Left renal cortex interstitium (tissue), 4 donors: Measurements from ENCODE around the gene C10orf62. TPM values are rescaled to one million over a fixed set of nuclear protein-coding genes. Genes with fewer than 3 reads are reported as not detected.
"Not testable (repeated sequence)": the region's sequence is repeated elsewhere in the genome, so short reads cannot be mapped to it uniquely, and the experiment has no call there.

ENCODE experiments used
- DNase-seq, 4 donors: peaks; one replicate each; pipeline ENCODE4 v3.0.0-alpha.2; 2013; ENCODE audit warnings: low read depth in 4 of 4, low spot score in 2 of 4, missing footprints in 1 of 4
- polyA plus RNA-seq, 4 donors: library from polyadenylated mRNA; unstranded; fragments of 120-200 nt; gene quantifications; one replicate each; pipeline ENCODE4 v1.2.1, GENCODE V29; 2013; ENCODE audit not compliant: insufficient read length in 4 of 4

The C10orf62 gene
- polyA plus RNA-seq, 4 donors, result 0.29 to 1.2 (median 0.60) TPM

DNA sequence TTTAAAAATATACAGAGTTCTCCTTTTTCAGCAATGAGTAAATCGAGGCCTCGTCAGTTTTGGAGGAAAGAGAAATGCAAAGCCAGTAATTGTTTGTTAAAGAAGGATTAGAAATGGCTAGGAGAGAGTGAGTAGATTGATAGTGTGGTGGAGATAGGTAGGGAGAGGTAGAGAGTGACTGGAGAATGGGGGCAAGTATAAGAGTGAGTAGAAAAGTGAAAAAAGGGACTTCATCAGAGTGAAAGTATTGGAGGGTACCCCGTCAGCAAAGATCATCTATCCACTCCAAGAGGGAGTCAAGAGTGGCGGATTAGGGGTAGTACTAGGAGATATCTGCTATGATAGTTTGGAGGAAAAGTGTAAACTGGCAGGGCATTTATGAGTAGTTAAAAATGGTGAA, 26.2 kb upstream of the C10orf62 start:
- DNase-seq, result no peak

DNA sequence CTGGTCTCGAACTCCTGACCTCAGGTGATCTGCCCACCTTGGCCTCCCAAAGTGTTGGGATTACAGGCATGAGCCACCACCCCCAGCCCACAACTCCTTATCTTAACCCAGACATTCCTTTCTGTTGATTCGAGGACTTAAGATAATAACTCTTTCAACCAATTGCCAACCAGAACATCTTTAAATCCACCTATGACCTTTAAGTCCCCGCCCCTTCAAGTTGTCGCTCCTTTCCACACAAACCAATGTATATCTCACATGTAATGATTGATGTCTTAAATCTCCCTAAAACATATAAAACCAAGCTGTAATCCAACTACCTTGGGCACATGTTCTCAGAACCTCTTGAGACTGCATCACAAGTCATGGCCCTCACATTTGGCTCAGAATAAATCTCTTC, 24.7 kb upstream of the C10orf62 start:
- DNase-seq, result no peak

DNA sequence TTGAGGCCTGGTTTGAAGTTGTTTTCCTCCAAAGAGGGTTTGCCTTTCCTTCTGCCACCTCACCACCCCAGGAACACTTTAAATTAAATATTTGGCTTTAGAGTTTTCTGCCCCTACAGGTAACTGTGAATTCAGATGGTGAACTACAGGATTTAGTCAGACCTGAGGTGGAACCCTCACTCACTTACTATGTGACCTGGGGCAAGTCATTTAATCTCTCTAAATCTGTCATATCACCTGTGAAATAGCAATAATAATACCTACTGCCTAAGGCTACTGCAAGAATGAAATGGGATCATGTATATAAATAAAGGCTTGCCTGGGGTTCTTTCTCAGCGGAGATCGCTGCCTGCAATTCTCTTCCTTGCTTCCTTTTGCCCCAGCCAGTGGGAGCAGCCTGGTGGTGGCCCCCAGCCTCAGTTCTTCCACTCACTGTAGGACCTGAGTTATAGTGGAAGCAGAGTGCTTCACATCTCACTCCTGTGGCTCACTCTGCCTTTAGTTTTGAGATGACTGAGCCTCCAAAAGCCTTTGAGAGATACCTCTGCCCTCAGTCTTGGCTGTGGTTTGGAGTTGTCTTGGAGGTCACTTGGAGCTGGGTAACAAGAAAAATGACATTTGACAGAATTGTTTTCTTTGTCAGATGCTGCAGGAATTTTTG, 23.1 kb upstream of the C10orf62 start:
- no peak for DNase-seq

DNA sequence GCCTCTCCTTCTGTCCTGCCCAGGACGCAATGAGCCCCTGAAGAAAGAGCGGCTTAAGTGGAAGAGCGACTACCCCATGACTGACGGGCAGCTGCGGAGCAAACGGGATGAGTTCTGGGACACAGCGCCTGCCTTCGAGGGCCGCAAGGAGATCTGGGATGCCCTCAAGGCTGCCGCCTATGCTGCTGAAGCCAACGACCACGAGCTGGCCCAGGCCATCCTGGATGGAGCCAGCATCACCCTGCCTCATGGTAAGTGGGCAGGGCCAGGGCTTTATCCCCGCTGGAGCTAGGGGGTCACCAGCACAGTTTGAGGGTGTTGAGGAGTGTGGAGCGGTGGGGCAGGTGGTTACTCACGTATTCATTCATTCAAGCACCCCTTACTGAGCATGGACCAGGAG, 21.6 kb upstream of the C10orf62 start:
- DNase-seq, result no peak

DNA sequence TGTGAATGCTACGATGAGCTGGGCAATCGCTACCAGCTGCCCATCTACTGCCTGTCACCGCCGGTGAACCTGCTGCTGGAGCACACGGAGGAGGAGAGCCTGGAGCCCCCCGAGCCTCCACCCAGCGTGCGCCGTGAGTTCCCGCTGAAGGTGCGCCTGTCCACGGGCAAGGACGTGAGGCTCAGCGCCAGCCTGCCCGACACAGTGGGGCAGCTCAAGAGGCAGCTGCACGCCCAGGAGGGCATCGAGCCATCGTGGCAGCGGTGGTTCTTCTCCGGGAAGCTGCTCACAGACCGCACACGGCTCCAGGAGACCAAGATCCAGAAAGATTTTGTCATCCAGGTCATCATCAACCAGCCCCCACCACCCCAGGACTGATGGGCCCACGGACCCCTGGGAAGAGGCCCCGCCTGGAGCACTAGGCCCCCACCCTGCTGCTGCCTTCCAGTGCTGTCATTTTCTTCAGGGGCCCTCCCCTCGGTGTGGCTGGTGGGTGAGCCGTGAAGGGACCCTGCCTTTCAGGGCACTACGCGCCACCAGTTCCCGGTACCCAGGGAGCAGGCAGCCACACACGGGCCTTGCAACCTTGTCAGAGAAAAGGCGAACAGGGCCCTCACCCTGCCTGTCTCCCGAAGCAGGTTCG, 19.3 kb upstream of the C10orf62 start:
- no peak for DNase-seq

DNA sequence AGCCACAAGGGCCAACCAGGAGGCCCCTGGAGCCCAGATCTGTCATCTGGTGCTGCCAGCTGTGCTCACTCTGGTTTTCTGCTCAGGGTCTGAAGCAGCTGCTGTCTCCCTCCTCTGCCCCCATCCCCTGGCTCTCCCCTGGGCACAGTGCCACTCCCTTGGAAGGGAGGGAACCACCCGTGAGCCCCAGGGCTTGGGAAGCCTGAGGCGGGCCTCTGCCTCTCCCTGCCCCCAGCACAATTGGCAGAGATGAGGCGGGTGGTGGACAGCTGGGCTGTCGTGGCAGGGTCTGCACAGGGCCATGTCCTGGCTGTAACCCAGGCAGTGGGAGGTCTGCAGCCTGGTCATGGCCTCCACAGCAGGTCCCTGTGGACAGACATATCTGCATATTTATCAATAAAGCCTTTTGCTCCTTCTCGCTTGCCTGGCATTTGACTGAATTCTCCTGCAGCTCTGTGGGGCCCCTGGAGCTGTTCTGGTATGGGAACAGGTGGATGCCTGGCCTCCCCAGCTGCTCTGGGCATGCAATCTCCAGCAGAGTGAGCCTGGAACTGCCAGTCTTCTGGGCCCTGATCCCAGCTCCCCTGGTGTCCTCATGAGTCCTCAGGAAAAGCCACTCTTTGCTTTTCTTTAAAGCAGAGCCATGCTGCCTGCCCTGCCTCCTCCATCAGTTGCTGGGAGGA, 18.6 kb upstream of the C10orf62 start:
- DNase-seq, result no peak

DNA sequence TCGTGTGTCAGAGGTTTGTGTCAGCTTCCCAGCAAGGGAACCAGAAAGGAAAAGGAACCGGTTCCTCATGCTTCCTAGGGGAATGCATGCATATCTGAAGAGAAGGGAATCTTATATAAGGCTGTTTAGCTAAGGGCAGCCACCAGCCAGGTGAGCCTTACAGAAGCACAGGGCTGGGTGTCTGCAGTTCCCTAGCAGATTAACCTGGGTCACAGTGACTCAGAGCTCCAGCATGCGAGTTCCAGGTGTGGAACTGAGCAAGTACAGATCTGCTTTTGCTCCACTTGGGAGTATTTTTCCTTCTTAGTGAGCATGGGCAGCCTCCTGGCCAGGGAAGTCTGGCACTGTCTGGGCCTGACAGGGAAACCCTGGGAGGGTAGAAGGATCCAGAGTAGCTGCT, 17.9 kb upstream of the C10orf62 start:
- DNase-seq, result no peak

DNA sequence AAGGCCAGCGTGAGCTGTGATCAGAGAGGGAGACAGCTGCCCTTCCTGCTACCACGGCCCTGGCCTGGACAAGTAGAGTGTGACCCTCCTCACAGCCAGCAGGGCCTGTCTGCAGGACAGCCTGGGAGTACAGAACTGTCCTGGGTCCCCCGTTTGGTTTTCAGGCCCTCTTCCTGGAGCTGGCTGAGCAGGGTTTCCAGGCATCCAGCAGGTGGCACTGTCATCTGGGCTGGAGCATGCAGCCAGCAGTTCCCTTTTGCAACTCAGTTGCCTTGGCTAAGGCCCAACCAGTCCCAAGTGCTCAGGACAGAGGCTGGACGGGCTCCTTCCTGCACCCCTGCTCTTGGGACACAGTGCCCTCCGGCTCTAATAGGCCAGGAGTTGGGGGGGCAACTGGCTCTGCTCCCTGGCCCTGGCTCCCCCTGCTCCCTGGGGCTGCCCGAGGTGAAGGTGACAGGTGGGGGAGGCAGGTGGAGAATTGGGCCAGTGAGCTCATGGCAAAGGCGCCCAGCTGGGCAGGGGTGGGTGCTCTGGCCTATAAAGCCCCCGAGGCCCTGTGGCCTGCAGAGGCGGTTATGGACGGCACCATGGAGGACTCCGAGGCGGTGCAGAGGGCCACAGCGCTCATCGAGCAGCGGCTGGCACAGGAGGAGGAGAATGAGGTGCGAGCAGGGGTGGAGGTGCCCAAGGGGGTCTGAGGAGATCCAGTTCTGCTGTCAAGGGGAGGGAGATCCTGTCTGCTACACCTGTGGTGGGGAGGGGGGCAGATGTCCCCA, 17.1 kb upstream of the C10orf62 start, which contains the start of gene ANKRD2:
Gene ANKRD2 (plus strand): TSS at position 566 of the 776 bp plus-strand sequence. CDS start 10 bp downstream, at position 576.
- DNase-seq, result peak in 1 of 4 donors; percentile 62

DNA sequence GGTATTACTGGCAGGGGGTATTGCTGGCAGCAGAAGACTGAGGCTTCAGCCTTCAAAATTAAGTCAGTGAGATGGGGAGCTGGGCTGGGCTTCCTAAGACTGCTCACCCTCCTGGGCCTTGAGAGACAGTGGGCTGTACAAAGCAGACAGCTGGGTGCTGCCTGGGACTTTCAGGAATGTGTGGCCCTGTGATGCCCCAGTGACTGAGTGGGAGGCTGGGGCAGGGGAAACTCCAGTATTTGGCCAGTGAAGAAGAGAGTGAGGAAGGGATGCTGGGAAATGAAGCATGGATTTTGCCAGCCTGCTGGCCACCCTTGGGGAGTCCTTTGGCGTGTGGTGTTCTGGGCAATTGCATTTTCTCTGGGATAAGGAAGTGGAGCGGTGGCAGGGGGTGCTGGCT, 16.5 kb upstream of the C10orf62 start:
- DNase-seq, result no peak

DNA sequence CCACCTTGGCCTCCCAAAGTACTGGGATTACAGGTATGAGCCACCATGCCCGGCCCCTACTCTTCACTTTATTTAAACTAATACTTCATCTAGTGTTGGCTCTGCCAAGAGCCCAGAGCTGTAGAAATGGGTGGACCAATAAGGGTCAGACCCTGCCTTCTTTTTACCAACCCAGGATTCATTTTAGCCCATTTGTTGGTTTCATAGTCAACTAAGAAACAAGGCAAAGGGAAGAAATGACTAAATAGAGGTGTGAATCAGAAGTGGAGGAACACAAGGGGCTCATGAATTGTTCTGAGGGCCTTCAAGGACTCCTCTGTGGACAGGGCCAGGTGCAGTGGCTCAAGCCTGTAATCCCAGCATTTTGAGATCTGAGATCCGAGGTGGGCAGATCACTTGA, 15.8 kb upstream of the C10orf62 start:
- DNase-seq, result no peak

DNA sequence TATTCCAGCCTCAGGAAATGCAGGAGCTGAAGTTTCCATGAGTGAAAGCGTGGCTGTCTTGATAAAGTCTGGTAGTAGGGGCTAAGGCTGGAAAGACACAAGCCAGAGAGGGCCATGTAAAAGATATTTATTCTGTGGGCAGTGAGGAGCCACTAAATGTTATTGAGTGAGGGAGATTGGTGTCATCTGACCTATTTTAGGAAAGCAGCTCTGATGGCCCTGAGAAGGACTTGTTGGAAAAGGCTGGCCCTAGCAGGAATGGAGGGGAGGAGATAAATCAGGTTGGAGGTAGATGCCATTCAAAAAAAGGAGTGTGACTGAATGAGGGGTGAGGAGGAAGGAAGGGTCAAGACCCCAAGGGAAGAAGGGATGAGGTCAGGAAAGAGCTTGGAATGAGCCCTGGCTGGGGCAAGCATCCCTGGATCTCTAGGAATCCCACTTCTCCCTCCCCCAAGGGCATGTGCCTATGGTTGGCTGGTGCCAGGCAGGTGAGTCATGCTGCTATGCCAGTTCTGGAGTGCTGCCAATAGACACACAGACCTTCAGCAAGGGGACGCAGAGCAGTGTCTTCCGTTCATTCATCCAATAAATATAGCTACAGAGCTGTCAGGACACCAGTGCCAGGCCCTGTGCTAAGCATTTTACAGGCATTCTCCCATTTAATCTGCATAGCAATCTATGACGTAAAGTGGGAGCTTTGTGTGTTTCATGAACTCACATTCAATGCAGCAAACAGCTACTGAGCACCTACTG, 15.0 kb upstream of the C10orf62 start:
- DNase-seq, result peak in 2 of 4 donors; percentile 45 to 64

DNA sequence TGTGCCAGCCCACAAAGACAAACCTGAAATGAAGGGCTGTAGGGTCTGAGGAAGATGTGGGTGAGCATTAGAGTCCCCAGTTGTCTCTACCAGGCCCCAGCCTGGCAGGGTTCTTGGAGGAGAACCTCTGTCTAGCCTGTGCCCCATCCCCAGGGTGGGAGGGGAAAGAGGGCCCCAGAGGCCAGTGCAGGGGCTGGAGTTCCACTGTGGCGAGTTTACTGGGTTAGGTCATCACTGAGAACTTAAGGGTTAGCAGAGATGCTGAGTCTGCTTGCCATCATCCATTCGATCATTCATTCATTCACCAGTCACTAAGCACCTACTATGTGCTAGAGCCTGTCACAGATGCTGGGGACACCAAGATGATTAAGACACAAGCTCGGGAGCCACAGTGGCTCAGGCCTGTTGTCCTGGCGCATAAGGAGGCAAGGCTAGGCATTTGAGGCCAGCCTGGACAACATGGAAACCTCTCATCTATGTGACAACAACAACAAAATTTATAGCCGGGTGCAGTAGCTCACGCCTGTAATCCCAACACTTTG, 14.3 kb upstream of the C10orf62 start:
- no peak for DNase-seq

DNA sequence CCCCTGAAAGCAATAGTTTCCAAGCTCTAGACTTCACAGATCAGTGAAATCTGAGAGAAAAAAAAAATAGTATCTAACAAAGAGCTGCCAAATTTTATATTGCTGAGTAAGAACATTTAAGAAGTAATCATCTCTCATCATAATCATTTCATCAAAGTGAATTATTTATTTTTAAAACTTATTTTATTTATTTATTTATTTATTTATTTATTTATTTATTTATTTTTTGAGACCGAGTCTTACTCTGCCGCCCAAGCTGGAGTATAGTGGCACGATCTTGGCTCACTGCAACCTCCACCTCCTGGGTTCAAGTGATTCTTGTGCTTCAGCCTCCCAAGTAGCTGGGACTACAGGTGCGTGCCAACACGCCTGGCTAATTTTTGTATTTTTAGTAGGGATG, 13.0 kb upstream of the C10orf62 start:
- DNase-seq, result not testable (repeated sequence)

DNA sequence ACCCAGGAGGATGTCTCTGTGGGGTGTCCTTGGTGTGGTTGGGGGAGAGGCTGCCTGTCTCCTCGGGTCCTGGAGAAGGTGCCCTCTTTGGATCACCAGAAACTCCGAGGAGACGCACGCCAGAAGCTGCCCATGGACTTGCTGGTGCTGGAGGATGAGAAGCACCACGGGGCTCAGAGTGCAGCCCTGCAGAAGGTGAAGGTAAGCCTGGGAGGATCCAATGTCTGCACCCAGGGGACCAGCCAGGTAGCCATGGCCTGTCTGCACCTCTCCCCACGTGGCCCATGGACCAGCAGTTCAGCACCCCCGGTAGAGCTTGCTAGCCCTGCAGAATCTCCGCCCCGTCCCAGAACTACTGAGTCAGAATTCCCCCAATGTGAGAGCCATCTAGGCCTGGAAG, 11.8 kb upstream of the C10orf62 start:
- no peak for DNase-seq

DNA sequence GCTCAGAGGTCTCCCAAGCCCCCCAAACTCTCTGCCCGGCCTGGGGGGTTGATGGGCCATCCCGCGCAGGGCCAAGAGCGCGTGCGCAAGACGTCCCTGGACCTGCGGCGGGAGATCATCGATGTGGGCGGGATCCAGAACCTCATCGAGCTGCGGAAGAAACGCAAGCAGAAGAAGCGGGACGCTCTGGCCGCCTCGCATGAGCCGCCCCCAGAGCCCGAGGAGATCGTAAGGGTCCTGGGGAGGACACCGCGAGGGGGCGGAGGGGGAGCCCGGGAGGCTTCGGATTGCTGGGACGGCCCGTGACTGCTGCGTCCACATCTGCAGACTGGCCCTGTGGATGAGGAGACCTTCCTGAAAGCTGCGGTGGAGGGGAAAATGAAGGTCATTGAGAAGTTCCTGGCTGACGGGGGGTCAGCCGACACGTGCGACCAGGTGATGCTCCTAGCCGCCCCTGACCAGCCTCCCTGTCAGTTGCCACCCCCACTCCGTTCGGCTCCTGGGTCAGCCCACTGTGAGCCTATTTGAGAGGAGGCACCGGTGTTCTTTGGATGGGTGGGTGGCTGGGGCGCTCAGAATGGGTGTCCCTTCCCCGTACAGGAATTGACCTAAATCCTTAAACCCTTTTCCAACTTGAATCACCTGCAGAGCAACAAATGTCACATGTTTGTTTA, 11.2 kb upstream of the C10orf62 start:
- DNase-seq, result no peak

DNA sequence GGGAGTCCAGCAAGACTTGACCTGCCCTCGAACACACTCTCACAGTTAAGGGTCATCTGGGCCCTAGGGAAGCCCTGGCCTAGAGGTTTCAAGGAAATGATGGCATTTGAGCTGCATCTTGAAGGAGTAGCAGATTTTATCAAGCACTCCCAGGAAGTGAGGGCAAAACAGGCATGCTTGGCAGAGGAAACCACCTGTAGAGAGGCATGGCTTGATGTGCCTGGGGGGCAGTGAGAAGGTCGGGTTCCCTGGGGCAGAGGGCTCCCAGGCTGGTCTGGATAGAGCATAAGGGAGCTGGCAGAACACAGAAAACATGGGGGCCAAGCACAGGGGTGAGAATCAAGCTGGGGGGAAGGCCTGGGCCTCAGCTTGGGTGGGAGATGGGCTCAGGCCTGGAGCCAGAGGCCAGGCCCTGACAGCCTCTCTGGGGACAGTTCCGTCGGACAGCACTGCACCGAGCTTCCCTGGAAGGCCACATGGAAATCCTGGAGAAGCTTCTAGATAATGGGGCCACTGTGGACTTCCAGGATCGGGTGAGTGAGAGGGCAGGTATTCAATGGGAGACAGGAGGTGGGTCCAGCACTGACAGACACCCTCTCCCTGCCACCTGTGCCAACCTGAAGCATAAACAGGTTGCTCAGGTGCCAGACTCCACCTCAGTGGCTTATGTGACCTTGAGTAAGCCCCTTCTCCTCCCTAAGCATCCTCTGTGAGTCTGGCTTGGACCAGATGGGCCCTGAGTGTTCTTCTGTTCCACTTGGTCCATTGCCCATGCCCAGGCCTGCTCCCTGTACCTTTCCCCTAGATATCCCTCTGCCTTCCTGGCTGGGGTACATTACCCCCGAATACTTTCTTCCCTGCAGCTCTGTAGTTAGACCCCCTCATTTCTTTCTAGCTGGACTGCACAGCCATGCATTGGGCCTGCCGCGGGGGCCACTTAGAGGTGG, 8.8 kb upstream of the C10orf62 start:
- no peak for DNase-seq

DNA sequence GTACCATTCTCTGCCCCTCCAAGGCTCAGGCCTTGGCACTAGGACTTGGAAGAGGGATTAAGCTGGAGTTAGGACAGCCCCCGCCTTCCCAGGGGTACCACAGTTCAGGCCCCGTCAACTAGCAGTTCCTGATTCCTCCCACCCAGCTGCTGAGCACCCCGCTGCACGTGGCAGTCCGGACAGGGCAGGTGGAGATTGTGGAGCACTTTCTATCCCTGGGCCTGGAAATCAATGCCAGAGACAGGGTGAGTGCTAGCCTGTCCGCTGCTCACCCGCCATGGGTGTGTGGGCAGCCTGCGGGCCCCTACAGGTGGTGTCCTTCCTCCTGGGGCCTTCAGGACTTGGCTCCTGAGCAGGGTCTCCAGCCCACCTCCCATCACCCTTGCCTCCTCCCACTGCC, 7.4 kb upstream of the C10orf62 start:
- DNase-seq, result no peak

DNA sequence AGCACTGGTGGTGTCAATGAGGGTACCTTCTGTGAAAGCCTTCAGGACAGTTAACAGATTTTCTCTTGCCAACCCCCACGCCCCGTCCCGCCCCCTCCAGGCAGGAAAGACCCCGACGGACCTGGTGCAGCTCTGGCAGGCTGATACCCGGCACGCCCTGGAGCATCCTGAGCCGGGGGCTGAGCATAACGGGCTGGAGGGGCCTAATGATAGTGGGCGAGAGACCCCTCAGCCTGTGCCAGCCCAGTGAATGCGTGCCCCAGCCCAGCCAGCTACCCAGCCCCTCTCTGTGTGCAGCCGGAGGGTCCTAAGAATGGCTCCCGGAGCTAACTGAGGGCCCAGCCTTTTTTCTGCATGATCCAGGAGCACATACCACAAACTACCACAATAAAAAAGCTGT, 6.0 kb upstream of the C10orf62 start:
- DNase-seq, result no peak
